ENCODE results near the gene PIGW.
"Not testable (repeated sequence)": the region's sequence is repeated elsewhere in the genome, so short reads cannot be mapped to it uniquely, and the experiment has no call there.

Gene PIGW

DNA sequence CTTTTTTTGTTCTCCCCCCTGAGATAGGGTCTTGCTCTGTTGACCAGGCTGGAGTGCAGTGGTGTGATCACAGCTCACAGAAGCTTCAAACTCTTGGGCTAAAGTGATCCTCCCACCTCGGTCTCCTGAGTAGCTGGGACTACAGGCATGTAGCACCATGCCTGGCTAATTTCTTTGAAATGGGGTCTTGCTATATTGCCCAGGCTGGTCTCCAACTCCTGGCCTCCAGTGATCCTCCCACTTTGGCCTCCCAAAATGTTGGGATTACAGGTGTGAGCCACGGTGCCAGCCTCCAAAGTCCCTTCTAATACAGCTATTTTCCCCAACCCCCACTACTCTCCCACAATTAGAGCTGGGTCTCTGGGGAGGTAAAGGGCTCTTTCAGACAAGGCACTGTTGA, 26.3 kb upstream of the PIGW start:
- H3K27ac ChIP-seq (ENCODE audit: insufficient read depth, low read length, poor library complexity, severe bottlenecking); H3K9me3 ChIP-seq (ENCODE audit: control insufficient read depth, low read length): not testable (repeated sequence)
- peaks cover 18% of the 10 kb centered on the region for H3K36me3 ChIP-seq (ENCODE audit: control insufficient read depth, insufficient read depth, low read length)

DNA sequence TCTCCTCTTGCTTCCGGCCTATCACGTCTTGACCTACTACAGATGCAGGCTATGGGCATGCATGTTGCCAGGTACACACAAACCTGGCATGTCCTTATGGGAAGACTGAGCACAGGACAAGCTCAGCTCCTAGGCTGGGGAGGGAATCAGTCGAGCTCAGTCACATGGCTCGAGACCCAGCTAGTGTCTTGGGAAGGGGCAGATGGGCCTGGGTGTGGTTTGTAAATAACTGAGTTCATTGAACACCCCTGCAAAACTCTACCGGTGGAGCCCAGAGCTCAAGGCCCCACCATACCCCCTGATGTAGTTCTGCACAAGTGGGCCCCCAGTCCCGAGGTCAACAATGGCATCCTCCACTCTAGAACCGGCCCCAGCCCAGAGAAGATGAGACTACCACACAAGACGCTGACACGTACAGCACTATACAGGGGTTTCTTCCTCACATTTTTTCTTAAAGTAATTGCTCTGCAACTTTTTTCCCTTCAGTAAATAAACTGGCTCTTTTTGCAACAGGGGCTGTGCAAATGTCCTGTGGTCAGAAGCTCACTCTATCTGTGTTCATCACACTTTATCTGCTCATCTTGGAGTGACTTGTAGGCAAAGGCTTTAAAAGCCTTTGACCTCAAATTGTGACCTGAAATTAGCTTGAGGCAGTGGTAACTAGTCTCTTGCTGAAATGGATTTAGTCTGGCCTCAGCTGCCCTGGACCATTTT, 25.4 kb upstream of the PIGW start:
- no peak for DNase-seq
- H3K4me3 ChIP-seq (ENCODE audit: insufficient read depth, low read depth, low read length, poor library complexity, severe bottlenecking) = no peak overlapping the region
- H3K27me3 ChIP-seq (replicated peaks; ENCODE audit: control insufficient read depth, insufficient read depth, low read length, poor library complexity, severe bottlenecking) = no peaks in the 10 kb centered on the region
- H3K9me3 ChIP-seq (ENCODE audit: control insufficient read depth, low read length) = no peaks in the 10 kb centered on the region
- H3K36me3 ChIP-seq (ENCODE audit: control insufficient read depth, insufficient read depth, low read length) = peaks cover 15% of the 10 kb centered on the region
- H3K27ac ChIP-seq (ENCODE audit: insufficient read depth, low read length, poor library complexity, severe bottlenecking) = no peak overlapping the region
- no peaks in the 10 kb centered on the region for H3K4me1 ChIP-seq (ENCODE audit: control insufficient read depth, insufficient read depth, low read length, poor library complexity, severe bottlenecking)

More for the DNA sequence above, 26.3 kb upstream of the PIGW start:
- DNase-seq; H3K4me1 ChIP-seq (ENCODE audit: control insufficient read depth, insufficient read depth, low read length, poor library complexity, severe bottlenecking); H3K4me3 ChIP-seq (ENCODE audit: insufficient read depth, low read depth, low read length, poor library complexity, severe bottlenecking); H3K27me3 ChIP-seq (replicated peaks; ENCODE audit: control insufficient read depth, insufficient read depth, low read length, poor library complexity, severe bottlenecking): not testable (repeated sequence)

DNA sequence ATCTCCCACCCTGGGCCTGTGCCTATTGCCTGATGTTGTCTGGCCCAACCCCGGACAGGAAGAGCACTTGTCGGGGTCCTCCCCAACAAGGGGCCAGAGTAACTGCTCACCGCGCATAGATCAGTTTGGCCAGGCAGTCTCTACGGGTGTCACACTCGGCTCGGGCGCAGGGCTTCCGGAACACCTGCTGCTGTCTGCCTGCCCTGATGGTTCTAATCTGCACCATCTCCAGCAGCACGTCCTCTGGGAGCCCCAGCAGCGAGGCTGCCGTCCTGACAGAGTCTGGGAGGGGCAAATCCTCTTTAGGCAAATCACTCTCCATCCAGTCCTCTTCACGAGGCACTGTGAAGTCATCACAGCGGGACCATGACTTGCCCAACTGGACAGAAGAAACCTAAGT, 24.2 kb upstream of the PIGW start:
- no peak overlapping the region for H3K27ac ChIP-seq (ENCODE audit: insufficient read depth, low read length, poor library complexity, severe bottlenecking)
- H3K9me3 ChIP-seq (ENCODE audit: control insufficient read depth, low read length) = no peaks in the 10 kb centered on the region
- H3K4me3 ChIP-seq (ENCODE audit: insufficient read depth, low read depth, low read length, poor library complexity, severe bottlenecking) = no peak overlapping the region
- H3K4me1 ChIP-seq (ENCODE audit: control insufficient read depth, insufficient read depth, low read length, poor library complexity, severe bottlenecking) = no peaks in the 10 kb centered on the region
- H3K36me3 ChIP-seq (ENCODE audit: control insufficient read depth, insufficient read depth, low read length) = peaks cover 21% of the 10 kb centered on the region
- H3K27me3 ChIP-seq (replicated peaks; ENCODE audit: control insufficient read depth, insufficient read depth, low read length, poor library complexity, severe bottlenecking) = no peaks in the 10 kb centered on the region
- no peak for DNase-seq

DNA sequence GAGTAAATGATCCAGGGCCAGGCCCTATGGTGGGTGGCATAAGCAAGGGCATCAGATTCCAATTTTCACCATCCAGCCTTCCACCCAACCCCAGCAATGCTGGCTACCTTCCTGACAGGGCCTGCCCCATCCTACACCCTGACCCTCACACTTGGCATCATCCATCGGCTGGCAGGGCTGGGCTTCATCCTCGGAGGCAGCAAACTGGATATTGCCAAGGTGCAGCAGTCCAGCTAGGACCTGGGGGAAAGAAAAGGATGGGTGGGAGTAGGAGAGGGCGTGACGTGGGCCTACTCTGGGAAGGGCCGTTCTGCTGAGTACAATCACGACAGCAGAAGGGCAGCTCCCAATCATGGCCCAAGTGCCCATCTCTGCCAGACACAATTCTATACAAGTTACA, 23.6 kb upstream of the PIGW start:
- DNase-seq = no peak
- no peaks in the 10 kb centered on the region for H3K9me3 ChIP-seq (ENCODE audit: control insufficient read depth, low read length)
- no peaks in the 10 kb centered on the region for H3K4me1 ChIP-seq (ENCODE audit: control insufficient read depth, insufficient read depth, low read length, poor library complexity, severe bottlenecking)
- H3K27ac ChIP-seq (ENCODE audit: insufficient read depth, low read length, poor library complexity, severe bottlenecking) = no peak overlapping the region
- peaks cover 21% of the 10 kb centered on the region for H3K36me3 ChIP-seq (ENCODE audit: control insufficient read depth, insufficient read depth, low read length)
- H3K27me3 ChIP-seq (replicated peaks; ENCODE audit: control insufficient read depth, insufficient read depth, low read length, poor library complexity, severe bottlenecking) = no peaks in the 10 kb centered on the region
- no peak overlapping the region for H3K4me3 ChIP-seq (ENCODE audit: insufficient read depth, low read depth, low read length, poor library complexity, severe bottlenecking)

DNA sequence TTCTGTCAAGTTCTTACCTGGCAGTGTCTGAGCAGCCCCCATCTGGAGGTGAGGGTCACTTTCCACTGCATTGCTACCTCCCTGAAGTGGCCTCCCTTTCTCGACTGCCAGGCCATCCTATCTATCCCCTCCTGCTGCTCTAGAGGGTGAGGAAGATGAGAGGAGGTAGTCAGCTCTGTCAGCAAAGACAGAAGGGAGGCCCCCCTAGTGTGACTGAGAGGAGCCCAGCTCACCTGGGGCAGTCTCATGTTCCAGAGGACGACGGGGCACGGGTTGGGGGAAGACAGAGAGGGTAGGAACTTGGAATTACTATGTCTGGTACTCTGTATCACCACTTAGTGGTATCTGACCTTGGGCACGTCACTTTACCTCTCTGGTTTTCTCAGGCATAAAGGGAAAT, 22.1 kb upstream of the PIGW start:
- H3K4me3 ChIP-seq (ENCODE audit: insufficient read depth, low read depth, low read length, poor library complexity, severe bottlenecking) = no peak overlapping the region
- H3K36me3 ChIP-seq (ENCODE audit: control insufficient read depth, insufficient read depth, low read length) = peaks cover 14% of the 10 kb centered on the region
- DNase-seq = no peak
- no peaks in the 10 kb centered on the region for H3K27me3 ChIP-seq (replicated peaks; ENCODE audit: control insufficient read depth, insufficient read depth, low read length, poor library complexity, severe bottlenecking)
- H3K27ac ChIP-seq (ENCODE audit: insufficient read depth, low read length, poor library complexity, severe bottlenecking) = no peak overlapping the region
- H3K4me1 ChIP-seq (ENCODE audit: control insufficient read depth, insufficient read depth, low read length, poor library complexity, severe bottlenecking) = no peaks in the 10 kb centered on the region
- H3K9me3 ChIP-seq (ENCODE audit: control insufficient read depth, low read length) = no peaks in the 10 kb centered on the region

DNA sequence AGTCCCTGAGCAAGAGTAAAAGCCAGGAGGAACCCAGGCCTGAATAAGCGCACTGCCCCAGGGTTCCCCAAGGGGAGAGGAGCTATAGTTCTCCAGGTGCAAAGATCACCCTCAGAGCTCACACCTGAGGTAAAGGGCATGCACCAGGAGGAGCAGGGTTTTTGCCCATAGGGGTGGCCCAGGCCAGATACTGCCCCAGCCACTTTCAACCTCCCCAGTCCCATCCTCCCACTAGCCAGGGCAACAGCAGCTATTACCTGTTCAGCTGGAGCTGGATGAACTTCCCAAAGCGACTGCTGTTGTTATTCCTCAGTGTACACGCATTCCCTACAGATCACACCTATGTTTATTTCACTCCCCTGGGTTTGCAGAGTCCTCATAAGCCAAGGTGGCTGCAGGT, 19.9 kb upstream of the PIGW start:
- Histone ChIP-seq H3K4me1 (ENCODE audit: control insufficient read depth, insufficient read depth, low read length, poor library complexity, severe bottlenecking) (no peaks in the 10 kb centered on the region), H3K27ac (ENCODE audit: insufficient read depth, low read length, poor library complexity, severe bottlenecking) (no peak overlapping the region), H3K27me3 (replicated peaks; ENCODE audit: control insufficient read depth, insufficient read depth, low read length, poor library complexity, severe bottlenecking) (no peaks in the 10 kb centered on the region), H3K36me3 (ENCODE audit: control insufficient read depth, insufficient read depth, low read length) (peaks cover 11% of the 10 kb centered on the region), H3K9me3 (ENCODE audit: control insufficient read depth, low read length) (no peaks in the 10 kb centered on the region), H3K4me3 (ENCODE audit: insufficient read depth, low read depth, low read length, poor library complexity, severe bottlenecking) (no peak overlapping the region)
- no peak for DNase-seq

DNA sequence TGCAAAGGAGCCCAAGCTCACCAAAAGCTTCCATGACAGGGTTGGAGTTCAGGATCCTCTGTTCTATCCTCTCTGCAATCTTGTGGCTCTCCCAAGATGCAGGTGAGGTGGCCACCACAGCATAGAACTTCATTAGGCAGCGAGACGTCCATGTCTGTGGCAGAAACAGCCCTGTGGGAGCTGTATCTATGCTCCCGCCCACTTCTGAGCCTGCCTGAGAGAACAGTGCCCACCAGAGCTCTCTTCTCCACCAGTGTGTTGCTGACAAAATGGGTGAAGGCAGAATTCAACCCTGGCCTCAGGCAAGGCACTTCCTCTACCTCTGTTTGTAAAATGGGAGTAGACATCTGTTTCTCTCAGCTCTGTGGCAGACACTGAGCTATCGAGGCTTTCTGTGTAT, 18.9 kb upstream of the PIGW start:
- Histone ChIP-seq H3K27ac (ENCODE audit: insufficient read depth, low read length, poor library complexity, severe bottlenecking) (no peak overlapping the region), H3K27me3 (replicated peaks; ENCODE audit: control insufficient read depth, insufficient read depth, low read length, poor library complexity, severe bottlenecking) (no peaks in the 10 kb centered on the region), H3K9me3 (ENCODE audit: control insufficient read depth, low read length) (no peaks in the 10 kb centered on the region), H3K4me1 (ENCODE audit: control insufficient read depth, insufficient read depth, low read length, poor library complexity, severe bottlenecking) (no peaks in the 10 kb centered on the region), H3K36me3 (ENCODE audit: control insufficient read depth, insufficient read depth, low read length) (peaks cover 12% of the 10 kb centered on the region), H3K4me3 (ENCODE audit: insufficient read depth, low read depth, low read length, poor library complexity, severe bottlenecking) (no peak overlapping the region)
- DNase-seq = no peak

DNA sequence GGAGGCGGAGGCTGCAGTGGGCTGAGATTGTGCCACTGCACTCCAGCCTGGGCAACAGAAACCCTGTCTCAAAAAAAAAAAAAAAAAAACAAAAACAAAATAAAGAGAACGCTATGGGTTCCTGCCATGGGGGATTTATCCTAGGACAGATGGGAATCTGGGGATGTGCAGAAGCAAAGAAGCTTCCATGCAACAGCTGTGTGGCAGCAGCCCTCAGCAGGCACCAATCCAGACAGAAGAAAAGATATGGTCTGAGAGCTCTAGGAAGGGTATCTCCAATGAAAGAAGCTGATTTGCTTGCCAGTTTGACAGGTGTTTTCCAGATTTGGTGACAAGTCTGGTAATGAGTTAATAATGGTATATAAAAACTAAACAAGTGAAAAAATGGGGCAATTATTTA, 11.7 kb upstream of the PIGW start:
- H3K4me3 ChIP-seq (ENCODE audit: insufficient read depth, low read depth, low read length, poor library complexity, severe bottlenecking) = no peak overlapping the region
- H3K27me3 ChIP-seq (replicated peaks; ENCODE audit: control insufficient read depth, insufficient read depth, low read length, poor library complexity, severe bottlenecking) = no peaks in the 10 kb centered on the region
- H3K36me3 ChIP-seq (ENCODE audit: control insufficient read depth, insufficient read depth, low read length) = peaks cover 25% of the 10 kb centered on the region
- no peak for DNase-seq
- H3K27ac ChIP-seq (ENCODE audit: insufficient read depth, low read length, poor library complexity, severe bottlenecking) = no peak overlapping the region
- no peaks in the 10 kb centered on the region for H3K9me3 ChIP-seq (ENCODE audit: control insufficient read depth, low read length)
- H3K4me1 ChIP-seq (ENCODE audit: control insufficient read depth, insufficient read depth, low read length, poor library complexity, severe bottlenecking) = no peaks in the 10 kb centered on the region

DNA sequence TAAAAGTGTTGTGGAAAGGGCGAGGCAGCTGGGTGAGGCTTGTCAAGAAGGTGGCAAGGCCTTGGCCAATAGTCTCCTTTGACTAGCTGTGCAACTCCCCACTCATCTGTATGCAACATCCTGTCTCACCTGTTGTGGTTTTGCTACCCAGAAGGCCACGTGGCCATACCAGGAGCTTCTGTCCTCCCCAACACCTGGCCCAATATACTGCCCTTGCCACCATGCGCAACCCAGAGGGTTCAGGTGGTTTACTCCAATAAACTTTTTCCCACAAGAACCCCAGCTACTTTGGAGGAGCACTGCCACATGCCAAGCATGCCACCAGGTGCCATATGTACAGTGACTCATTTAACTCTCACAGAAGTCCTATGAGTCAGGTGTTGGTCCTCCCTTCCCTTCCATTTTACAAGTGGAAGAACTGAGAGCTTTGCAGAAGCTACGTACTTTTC, 10.3 kb upstream of the PIGW start:
- Histone ChIP-seq H3K27me3 (replicated peaks; ENCODE audit: control insufficient read depth, insufficient read depth, low read length, poor library complexity, severe bottlenecking) (no peaks in the 10 kb centered on the region), H3K9me3 (ENCODE audit: control insufficient read depth, low read length) (no peaks in the 10 kb centered on the region), H3K36me3 (ENCODE audit: control insufficient read depth, insufficient read depth, low read length) (peaks cover 25% of the 10 kb centered on the region), H3K4me3 (ENCODE audit: insufficient read depth, low read depth, low read length, poor library complexity, severe bottlenecking) (no peak overlapping the region), H3K27ac (ENCODE audit: insufficient read depth, low read length, poor library complexity, severe bottlenecking) (no peak overlapping the region), H3K4me1 (ENCODE audit: control insufficient read depth, insufficient read depth, low read length, poor library complexity, severe bottlenecking) (no peaks in the 10 kb centered on the region)
- DNase-seq = no peak

DNA sequence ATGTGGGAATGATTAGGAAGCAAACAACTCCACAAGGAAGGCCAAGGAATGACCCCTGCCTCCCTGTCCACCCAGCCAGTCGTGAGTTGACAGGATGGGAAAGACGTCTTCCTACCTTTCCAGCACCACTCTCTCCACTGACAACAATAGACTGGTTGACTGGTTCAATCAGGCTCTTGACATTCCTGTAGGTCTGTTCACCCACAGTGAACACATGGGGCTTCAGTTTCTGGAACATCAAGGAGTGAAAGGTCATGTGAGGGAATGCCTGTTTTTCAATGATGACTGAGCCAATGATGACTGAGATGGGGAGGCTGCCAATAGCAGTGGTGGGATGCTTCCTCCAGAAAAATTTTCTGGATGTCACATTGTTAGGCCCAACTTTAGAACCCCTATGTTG, 9.7 kb upstream of the PIGW start:
- no peak overlapping the region for H3K27ac ChIP-seq (ENCODE audit: insufficient read depth, low read length, poor library complexity, severe bottlenecking)

More for the DNA sequence above, 9.7 kb upstream of the PIGW start:
- no peaks in the 10 kb centered on the region for H3K4me1 ChIP-seq (ENCODE audit: control insufficient read depth, insufficient read depth, low read length, poor library complexity, severe bottlenecking)
- peaks cover 25% of the 10 kb centered on the region for H3K36me3 ChIP-seq (ENCODE audit: control insufficient read depth, insufficient read depth, low read length)
- H3K4me3 ChIP-seq (ENCODE audit: insufficient read depth, low read depth, low read length, poor library complexity, severe bottlenecking) = no peak overlapping the region
- no peaks in the 10 kb centered on the region for H3K27me3 ChIP-seq (replicated peaks; ENCODE audit: control insufficient read depth, insufficient read depth, low read length, poor library complexity, severe bottlenecking)
- no peaks in the 10 kb centered on the region for H3K9me3 ChIP-seq (ENCODE audit: control insufficient read depth, low read length)
- DNase-seq = no peak
